ENCODE measurements around the gene DUSP16. TPM values are rescaled to one million over a fixed set of nuclear protein-coding genes. Genes with fewer than 3 reads are reported as not detected.
"Not testable (repeated sequence)": the region's sequence is repeated elsewhere in the genome, so short reads cannot be mapped to it uniquely, and the experiment has no call there.

The DUSP16 gene
- total RNA-seq, 1 experiment from 2014 or later, result 11.0 TPM

- DNase-seq (ENCODE audit: extremely low read depth, low read depth), result not testable (repeated sequence)
Observed at GRCh38 chr12:12502130-12502814, 60.4 kb downstream of the DUSP16 start.

GRCh38 chr12:12501121-12501520 lies 61.5 kb downstream of the DUSP16 start:
- no peak for DNase-seq (ENCODE audit: extremely low read depth, low read depth)

- DNase-seq (ENCODE audit: extremely low read depth, low read depth), result no peak
Observed at GRCh38 chr12:12499909-12500604, 62.6 kb downstream of the DUSP16 start.

GRCh38 chr12:12498210-12498609 lies 64.5 kb downstream of the DUSP16 start:
- DNase-seq (ENCODE audit: extremely low read depth, low read depth), result no peak

GRCh38 chr12:12495536-12495935 lies 67.1 kb downstream of the DUSP16 start:
- no peak for DNase-seq (ENCODE audit: extremely low read depth, low read depth)

- DNase-seq (ENCODE audit: extremely low read depth, low read depth), result no peak
Observed at GRCh38 chr12:12492547-12492946, 70.1 kb downstream of the DUSP16 start.

- DNase-seq (ENCODE audit: extremely low read depth, low read depth), result no peak
Observed at GRCh38 chr12:12491606-12492005, 71.1 kb downstream of the DUSP16 start.

GRCh38 chr12:12488823-12489550 lies 73.7 kb downstream of the DUSP16 start:
- DNase-seq (ENCODE audit: extremely low read depth, low read depth), result no peak

- DNase-seq (ENCODE audit: extremely low read depth, low read depth), result no peak
Observed at GRCh38 chr12:12488296-12488695, 74.4 kb downstream of the DUSP16 start.

- DNase-seq (ENCODE audit: extremely low read depth, low read depth), result no peak
Observed at GRCh38 chr12:12487490-12487889, 75.2 kb downstream of the DUSP16 start.

GRCh38 chr12:12486661-12487240 lies 75.9 kb downstream of the DUSP16 start:
- no peak for DNase-seq (ENCODE audit: extremely low read depth, low read depth)

- no peak for DNase-seq (ENCODE audit: extremely low read depth, low read depth)
Observed at GRCh38 chr12:12483438-12483837, 79.2 kb downstream of the DUSP16 start.

GRCh38 chr12:12482959-12483358 lies 79.7 kb downstream of the DUSP16 start:
- no peak for DNase-seq (ENCODE audit: extremely low read depth, low read depth)

- no peak for DNase-seq (ENCODE audit: extremely low read depth, low read depth)
Observed at GRCh38 chr12:12482150-12482761, 80.4 kb downstream of the DUSP16 start.

- no peak for DNase-seq (ENCODE audit: extremely low read depth, low read depth)
Observed at GRCh38 chr12:12481631-12482030, 81.0 kb downstream of the DUSP16 start.

GRCh38 chr12:12480074-12480473 lies 82.6 kb downstream of the DUSP16 start:
- DNase-seq (ENCODE audit: extremely low read depth, low read depth), result no peak

- no peak for DNase-seq (ENCODE audit: extremely low read depth, low read depth)
Observed at GRCh38 chr12:12477532-12477890, 85.2 kb downstream of the DUSP16 start.

- no peak for DNase-seq (ENCODE audit: extremely low read depth, low read depth)
Observed at GRCh38 chr12:12476857-12477531, 85.7 kb downstream of the DUSP16 start.

GRCh38 chr12:12474931-12475795 lies 87.5 kb downstream of the DUSP16 start:
- no peak for DNase-seq (ENCODE audit: extremely low read depth, low read depth)
